ENCODE measurements around the gene TREML2.

GRCh38 chr6:41228096-41228495 is 27.1 kb upstream of the TREML2 start, which contains the start of gene TREML4:
- no peak for TF ChIP-seq SUZ12 (IDR thresholded peaks at IDR 0.05)
- no peak for TF ChIP-seq TARDBP (IDR thresholded peaks at IDR 0.05)
- TF ChIP-seq SP1 (IDR thresholded peaks at IDR 0.05): no peak
- TF ChIP-seq ARNT (IDR thresholded peaks at IDR 0.05): no peak
- TF ChIP-seq FOXM1 (IDR thresholded peaks at IDR 0.05; ENCODE audit: borderline replicate concordance): no peak
- no peak for TF ChIP-seq LEF1 (IDR thresholded peaks at IDR 0.05; ENCODE audit: borderline replicate concordance)
- TF ChIP-seq FOXA1 (IDR thresholded peaks at IDR 0.05): no peak
- TF ChIP-seq CTBP1 (IDR thresholded peaks at IDR 0.05; ENCODE audit: borderline replicate concordance): no peak
- TF ChIP-seq BHLHE40 (IDR thresholded peaks at IDR 0.05; ENCODE audit: borderline replicate concordance): no peak
